ENCODE data around the gene PPP1R7. TPM values are rescaled to one million over a fixed set of nuclear protein-coding genes. Genes with fewer than 3 reads are reported as not detected.
"Not testable (repeated sequence)": the region's sequence is repeated elsewhere in the genome, so short reads cannot be mapped to it uniquely, and the experiment has no call there.

Gene PPP1R7, protein sequence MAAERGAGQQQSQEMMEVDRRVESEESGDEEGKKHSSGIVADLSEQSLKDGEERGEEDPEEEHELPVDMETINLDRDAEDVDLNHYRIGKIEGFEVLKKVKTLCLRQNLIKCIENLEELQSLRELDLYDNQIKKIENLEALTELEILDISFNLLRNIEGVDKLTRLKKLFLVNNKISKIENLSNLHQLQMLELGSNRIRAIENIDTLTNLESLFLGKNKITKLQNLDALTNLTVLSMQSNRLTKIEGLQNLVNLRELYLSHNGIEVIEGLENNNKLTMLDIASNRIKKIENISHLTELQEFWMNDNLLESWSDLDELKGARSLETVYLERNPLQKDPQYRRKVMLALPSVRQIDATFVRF
- 60.7 TPM for total RNA-seq
- long read RNA-seq, transcript PPP1R7-206 (9 exons, 965 nt) = minor isoform, 7 of 61 reads
- long read RNA-seq, transcript PPP1R7-201 (10 exons, 2,386 nt) = major isoform, 39 of 61 reads
- long read RNA-seq, partial matches to known transcripts = 7 of 61 reads
- long read RNA-seq, other reads (novel, unspliced or antisense) = 7 of 61 reads

DNA sequence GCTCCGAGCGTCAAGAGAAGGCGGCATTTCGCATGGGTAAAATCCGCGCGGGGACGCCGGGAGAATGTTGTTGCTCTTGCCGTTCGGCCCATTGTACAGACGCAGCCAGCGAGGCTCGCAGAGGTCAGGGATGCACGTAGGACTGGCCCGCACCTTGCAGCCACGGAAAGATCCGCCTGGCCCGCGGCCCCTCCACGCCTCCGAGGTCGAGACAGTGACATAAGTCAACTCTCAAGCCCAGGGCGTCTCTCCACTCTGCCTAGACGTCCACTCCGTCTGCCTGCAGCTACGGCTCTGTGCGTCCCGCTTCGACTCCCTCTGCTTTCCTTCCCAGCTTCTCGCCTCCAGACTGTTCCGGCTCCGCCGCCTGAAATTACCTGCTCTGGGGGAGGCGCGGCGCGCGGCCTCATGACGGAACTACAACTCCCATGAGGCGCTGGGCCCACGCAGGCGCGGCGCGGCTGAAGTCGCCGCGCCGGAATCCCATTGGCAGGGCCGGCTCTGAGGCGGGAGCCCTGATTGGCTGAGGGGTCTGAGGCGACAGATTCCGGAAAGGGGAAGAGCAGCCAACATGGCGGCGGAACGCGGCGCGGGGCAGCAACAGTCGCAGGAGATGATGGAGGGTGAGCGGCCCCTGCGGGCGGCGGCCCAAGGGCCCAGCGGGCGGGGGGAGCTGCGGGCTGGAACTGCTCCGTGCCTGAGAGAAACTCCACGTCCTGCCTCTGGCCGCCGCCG, at the start of gene PPP1R7:
Gene PPP1R7, plus strand, starts transcription at position 543 of the 735 bp plus-strand sequence. Its CDS starts 29 bp downstream, at position 572.
- intact Hi-C loops (cut with DNase I) = no loop called here
- ATAC-seq (peak; percentile 94), DNase-seq (peak; percentile 97)
- Histone ChIP-seq H3K27me3 (no peaks in the 10 kb centered on the region), H3K4me1 (peaks cover 17% of the 10 kb centered on the region), H3K4me3 (peak within 1 kb of the TSS; percentile 98), H3K36me3 (peaks cover 12% of the 10 kb centered on the region), H3K27ac (peak within 1 kb of the TSS; percentile 84), H3K9me3 (no peaks in the 10 kb centered on the region)
- TF ChIP-seq CTCF (IDR thresholded peaks at IDR 0.05) = peak; percentile 10

DNA sequence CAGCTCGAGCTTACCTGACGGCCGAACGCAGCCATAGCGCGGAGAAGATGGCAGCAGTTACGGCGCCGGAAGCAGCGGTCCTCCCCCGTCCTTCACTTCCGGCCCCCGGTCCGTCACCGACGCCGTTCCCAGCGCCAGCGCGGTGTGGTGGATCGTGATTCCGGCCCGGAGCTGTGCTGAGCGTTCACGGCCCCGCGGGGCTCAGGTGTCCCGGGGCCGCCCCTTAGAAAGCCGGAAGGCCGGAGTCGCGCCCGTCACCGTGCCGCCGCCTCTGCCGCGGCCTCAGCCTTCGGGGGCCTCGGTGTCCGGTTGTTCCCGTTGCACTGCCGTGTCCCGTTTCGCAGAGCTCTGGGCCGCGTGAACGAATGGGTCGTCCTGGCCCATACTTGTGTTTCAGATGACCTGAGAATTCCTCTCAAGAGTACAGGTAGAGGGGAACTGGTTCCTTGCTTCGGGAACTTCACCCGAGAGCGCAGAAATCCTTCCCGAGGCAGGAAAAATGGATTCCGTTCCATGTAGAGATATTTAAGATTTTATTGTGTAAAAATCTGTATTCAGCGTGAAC, 47.9 kb upstream of the PPP1R7 start, which contains the start of gene MTERF4:
Gene MTERF4, minus strand, starts transcription at position 49 of the 565 bp plus-strand sequence. Its CDS starts 14 bp downstream, at position 35.
- Histone ChIP-seq H3K27ac (peak within 1 kb of the TSS; percentile 96), H3K4me3 (peak within 1 kb of the TSS; percentile 88), H3K4me1 (peaks cover 31% of the 10 kb centered on the region), H3K9me3 (no peaks in the 10 kb centered on the region), H3K27me3 (no peaks in the 10 kb centered on the region), H3K36me3 (peaks cover 26% of the 10 kb centered on the region)
- DNase-seq (peak; percentile 95), ATAC-seq (peak; percentile 99)
- intact Hi-C loops (cut with DNase I) = no loop called here
- TF ChIP-seq CTCF (IDR thresholded peaks at IDR 0.05) = no peak

GRCh38 chr2:241103176-241103595, 47.1 kb upstream of the PPP1R7 start:
- TF ChIP-seq CTCF (IDR thresholded peaks at IDR 0.05) = no peak
- peak overlapping the region; percentile 88 for H3K4me3 ChIP-seq
- ATAC-seq (no peak), DNase-seq (no peak)
- H3K27ac ChIP-seq = peak overlapping the region; percentile 96
- no peaks in the 10 kb centered on the region for H3K9me3 ChIP-seq
- peaks cover 17% of the 10 kb centered on the region for H3K36me3 ChIP-seq
- H3K4me1 ChIP-seq = peaks cover 31% of the 10 kb centered on the region
- no peaks in the 10 kb centered on the region for H3K27me3 ChIP-seq
- intact Hi-C loops (cut with DNase I) = no loop called here

DNA sequence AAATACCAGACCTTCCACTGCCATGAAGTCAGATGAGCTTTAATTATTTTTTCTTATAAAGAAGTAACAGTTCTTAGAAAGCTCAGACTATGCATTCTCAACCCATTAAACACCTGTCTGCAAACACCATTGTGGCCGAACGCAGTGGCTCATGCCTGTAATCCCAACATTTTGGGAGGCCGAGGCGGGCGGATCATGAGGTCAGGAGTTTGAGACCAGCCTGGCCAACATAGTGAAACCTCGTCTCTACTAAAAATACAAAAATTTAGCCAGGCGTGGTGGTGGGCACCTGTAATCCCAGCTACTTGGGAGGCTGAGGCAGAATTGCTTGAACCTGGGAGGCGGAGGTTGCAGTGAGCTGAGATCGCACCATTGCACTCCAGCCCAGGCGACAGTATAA, 45.7 kb upstream of the PPP1R7 start:
- H3K27me3 ChIP-seq; intact Hi-C loops (cut with DNase I); H3K9me3 ChIP-seq; H3K4me3 ChIP-seq; DNase-seq; H3K36me3 ChIP-seq; ATAC-seq; H3K27ac ChIP-seq: not testable (repeated sequence)
- peaks cover 26% of the 10 kb centered on the region for H3K4me1 ChIP-seq

DNA sequence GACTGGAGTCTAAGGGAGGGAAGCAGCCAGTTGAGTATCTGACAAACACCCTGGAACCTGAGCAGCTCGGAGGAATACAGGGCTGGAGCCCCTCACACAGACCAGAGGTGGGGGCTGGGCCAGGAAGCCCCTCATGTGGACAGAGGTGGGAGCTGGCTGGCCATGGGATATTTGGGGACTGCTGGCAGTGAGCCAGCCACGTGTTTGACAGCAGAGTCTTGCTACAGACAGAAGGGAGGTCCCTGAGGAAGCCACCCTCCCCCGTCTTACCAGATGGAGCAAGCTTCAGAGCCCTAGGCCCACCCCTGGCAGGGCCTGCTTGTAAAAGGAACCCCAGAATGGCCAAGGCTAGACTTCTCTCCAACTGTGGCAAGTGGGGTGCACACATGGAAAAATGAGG, 44.6 kb upstream of the PPP1R7 start:
- no peaks in the 10 kb centered on the region for H3K36me3 ChIP-seq
- ATAC-seq (no peak), DNase-seq (no peak)
- no peak overlapping the region for H3K27ac ChIP-seq
- no peaks in the 10 kb centered on the region for H3K9me3 ChIP-seq
- H3K4me1 ChIP-seq = peaks cover 16% of the 10 kb centered on the region
- no peak overlapping the region for H3K4me3 ChIP-seq
- TF ChIP-seq CTCF (IDR thresholded peaks at IDR 0.05) = no peak
- intact Hi-C loops (cut with DNase I) = no loop called here
- no peaks in the 10 kb centered on the region for H3K27me3 ChIP-seq

Data from upper lobe of right lung (tissue), 1 donor.